Fibroblast of gingiva (primary cell): ENCODE measurements around the gene BICDL2.

Source experiments
- DNase-seq: peaks from one replicate; pipeline ENCODE4 v3.0.0-alpha.2; 2011; ENCODE audit warnings: low read depth

BICDL2 gene

GRCh38 chr16:2985462-2985861 is 51.3 kb downstream of the BICDL2 start:
- DNase-seq, result no peak

GRCh38 chr16:2983706-2984136 is 53.0 kb downstream of the BICDL2 start:
- DNase-seq, result peak; percentile 57

GRCh38 chr16:2982402-2982801 is 54.3 kb downstream of the BICDL2 start:
- no peak for DNase-seq

- DNase-seq, result no peak
Measured at GRCh38 chr16:2981899-2982250, 54.9 kb downstream of the BICDL2 start.

GRCh38 chr16:2981177-2981898 is 55.4 kb downstream of the BICDL2 start:
- no peak for DNase-seq

GRCh38 chr16:2980227-2981176 is 56.2 kb downstream of the BICDL2 start, which contains the start of gene PKMYT1:
Gene PKMYT1 (minus strand): TSS chr16:2980446. CDS start chr16:2979657, 789 bp downstream.
- peak; percentile 75 for DNase-seq

GRCh38 chr16:2979669-2980226 is 57.0 kb downstream of the BICDL2 start:
- DNase-seq, result no peak
